GM21737 (cell line): ENCODE results near the gene PKP4.
"Not testable (repeated sequence)": the region's sequence is repeated elsewhere in the genome, so short reads cannot be mapped to it uniquely, and the experiment has no call there.

Source experiments
- ATAC-seq: cut with Tn5 transposase; IDR thresholded peaks from one replicate; pipeline ENCODE4 v1.9.1; 2021; ENCODE audit warnings: mild to moderate bottlenecking, moderate library complexity; ENCODE audit not compliant: unreplicated experiment

Gene PKP4

GRCh38 chr2:158456309-158457066, at the start of gene PKP4, which contains the start of gene CCDC148:
PKP4 (plus strand) TSS chr2:158456952; CDS start chr2:158533185, 76,233 bp downstream.
CCDC148 (minus strand) TSS chr2:158456753; CDS start chr2:158456439, 314 bp downstream.
- ATAC-seq, result peak; percentile 91

DNA sequence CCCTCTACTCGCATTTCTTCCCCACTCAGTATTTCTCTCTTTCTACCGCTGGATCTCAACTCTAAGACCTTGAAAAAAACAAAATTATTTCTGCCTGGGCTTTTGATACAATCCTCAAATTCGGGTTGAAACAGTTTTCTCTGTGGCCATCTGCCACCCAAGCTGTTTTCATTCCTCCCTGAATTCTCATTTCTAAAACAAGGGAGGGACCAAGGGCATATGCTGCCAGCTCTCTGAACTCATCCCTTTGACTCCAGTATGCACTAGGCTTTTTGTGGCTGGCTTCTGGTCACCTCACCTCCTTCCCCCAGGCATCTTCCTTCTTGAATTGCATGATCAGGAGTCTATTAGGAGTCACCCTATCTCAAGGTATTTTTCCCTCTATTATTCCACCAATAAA, 49.7 kb upstream of the PKP4 start:
- no peak for ATAC-seq

DNA sequence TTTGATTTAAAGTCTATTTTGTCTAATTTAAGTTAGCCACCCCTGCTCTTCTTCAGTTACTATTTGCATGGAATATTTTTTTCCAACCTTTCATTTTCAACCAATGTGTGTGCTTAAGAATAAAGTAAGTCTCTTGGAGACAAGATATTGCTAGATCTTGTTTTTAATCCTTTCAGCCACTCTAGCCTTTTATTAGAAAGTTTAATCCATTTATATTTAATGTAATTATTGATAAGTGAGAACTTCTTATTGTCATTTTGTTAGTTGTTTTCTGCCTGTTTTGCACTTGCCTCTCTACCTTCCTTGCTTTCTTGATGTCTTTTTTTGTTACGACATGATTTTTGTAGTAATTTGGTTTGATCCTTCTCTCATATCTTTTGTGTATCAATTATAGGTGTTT, 46.6 kb upstream of the PKP4 start:
- no peak for ATAC-seq

DNA sequence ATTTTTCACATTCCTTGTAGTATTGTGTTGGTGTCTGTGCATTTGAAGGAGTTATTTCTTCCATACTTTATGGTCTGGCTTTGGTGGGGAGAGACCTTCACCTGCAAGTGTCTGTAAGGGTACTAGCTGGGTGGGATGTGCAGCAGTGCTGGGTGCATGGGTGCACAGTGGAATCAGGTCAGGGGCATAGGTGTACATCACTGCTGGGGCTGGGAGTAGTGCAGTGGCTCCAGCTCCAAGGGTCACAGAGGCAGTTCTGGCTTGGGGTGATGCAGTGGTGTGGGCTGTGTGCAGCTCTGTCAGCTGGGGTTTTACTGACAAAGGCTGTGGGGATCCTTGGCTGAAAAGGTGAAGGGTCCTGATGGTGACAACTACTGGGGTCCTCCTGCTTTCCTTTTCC, 45.0 kb upstream of the PKP4 start:
- ATAC-seq, result no peak

DNA sequence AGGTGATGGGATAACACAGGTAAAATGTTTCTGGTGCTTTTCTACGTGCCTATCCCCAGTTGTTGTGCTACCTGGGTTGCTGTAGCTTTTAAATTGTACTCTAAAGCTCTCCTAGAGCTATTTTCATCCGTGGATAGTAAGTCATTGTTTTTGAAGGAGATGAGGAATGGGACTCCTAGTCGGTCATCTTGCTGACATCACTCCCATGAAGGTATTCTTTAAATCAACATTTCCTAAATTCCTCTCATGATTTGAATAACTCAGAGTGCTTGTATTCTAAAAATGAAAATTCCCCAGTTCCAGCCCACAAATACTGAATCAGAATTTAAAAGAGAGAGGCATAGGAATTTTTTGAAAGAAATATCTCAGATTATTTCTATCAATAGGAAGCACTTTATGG, 44.5 kb upstream of the PKP4 start:
- ATAC-seq, result no peak

DNA sequence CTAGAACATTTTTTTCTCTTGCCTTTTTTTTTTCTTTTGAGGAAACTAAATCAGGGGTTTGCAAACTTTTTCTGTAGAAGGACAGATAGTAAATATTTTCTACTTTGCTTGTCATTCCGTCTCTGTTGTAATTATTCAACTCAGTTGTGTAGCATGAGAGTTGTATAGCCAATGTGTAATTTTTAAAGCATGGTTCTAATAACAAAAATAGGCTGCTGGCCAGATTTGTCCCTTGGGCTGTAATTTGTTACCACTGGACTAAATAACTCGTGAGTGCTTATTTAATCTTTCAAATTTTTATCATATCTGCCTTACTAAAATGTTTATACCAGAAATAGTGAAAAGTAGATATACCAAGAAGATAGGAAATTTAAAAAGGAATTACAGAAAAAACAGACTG, 43.2 kb upstream of the PKP4 start:
- ATAC-seq, result no peak

DNA sequence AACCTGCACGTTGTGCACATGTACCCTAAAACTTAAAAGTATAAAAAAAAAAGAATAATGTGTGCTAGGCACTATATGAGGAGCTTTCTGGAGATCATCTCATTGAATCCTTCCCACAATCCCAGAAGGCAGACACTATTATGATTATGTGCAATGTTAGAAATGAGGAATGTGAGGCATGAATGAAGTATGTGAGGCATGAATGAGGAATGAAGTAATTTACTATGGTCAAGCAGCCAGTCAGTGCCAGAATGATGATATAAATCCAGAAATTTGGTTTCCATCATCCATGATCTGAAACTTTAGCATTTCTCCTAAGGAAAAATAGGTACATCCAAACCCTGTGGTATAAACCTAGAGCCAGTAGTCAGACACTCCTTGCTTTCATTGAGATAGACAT, 42.2 kb upstream of the PKP4 start:
- ATAC-seq, result no peak

- ATAC-seq, result no peak
Observed at GRCh38 chr2:158432117-158432516, 24.6 kb upstream of the PKP4 start.

- not testable (repeated sequence) for ATAC-seq
Observed at GRCh38 chr2:158433716-158434115, 23.0 kb upstream of the PKP4 start.

DNA sequence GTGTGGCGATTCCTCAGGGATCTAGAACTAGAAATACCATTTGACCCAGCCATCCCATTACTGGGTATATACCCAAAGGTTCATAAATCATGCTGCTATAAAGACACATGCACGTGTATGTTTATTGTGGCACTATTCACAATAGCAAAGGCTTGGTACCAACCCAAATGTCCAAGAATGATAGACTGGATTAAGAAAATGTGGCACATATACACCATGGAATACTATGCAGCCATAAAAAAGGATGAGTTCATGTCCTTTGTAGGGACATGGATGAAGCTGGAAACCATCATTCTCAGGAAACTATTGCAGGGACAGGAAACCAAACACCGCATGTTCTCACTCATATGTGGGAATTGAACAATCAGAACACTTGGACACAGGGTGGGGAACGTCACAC, 17.7 kb upstream of the PKP4 start:
- ATAC-seq, result not testable (repeated sequence)

DNA sequence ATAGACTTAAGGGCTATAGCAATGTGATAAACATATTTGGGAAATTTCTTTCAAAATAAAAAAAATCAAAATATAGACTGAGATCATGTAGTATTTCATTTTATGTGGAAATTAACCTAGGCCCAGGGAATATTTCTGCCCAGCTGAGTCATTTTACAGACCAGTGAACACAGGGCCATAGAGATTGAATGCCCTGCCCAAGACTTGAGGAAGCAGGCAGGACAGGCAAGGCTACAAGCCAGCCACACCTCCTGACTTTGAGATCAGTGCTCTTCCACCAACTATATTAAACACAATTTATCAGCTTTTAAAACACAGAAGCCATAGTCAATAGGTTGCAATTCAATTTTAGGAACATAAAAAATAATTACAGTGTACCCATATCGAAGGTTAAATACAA, 13.1 kb upstream of the PKP4 start:
- no peak for ATAC-seq

- peak; percentile 34 for ATAC-seq
Observed at GRCh38 chr2:158457092-158457825, 507 bp downstream of the PKP4 start.

GRCh38 chr2:158457826-158458616, 1.3 kb downstream of the PKP4 start:
- peak; percentile 49 for ATAC-seq

GRCh38 chr2:158458617-158458920, 1.8 kb downstream of the PKP4 start:
- ATAC-seq, result no peak

GRCh38 chr2:158459161-158460003, 2.6 kb downstream of the PKP4 start:
- ATAC-seq, result no peak

DNA sequence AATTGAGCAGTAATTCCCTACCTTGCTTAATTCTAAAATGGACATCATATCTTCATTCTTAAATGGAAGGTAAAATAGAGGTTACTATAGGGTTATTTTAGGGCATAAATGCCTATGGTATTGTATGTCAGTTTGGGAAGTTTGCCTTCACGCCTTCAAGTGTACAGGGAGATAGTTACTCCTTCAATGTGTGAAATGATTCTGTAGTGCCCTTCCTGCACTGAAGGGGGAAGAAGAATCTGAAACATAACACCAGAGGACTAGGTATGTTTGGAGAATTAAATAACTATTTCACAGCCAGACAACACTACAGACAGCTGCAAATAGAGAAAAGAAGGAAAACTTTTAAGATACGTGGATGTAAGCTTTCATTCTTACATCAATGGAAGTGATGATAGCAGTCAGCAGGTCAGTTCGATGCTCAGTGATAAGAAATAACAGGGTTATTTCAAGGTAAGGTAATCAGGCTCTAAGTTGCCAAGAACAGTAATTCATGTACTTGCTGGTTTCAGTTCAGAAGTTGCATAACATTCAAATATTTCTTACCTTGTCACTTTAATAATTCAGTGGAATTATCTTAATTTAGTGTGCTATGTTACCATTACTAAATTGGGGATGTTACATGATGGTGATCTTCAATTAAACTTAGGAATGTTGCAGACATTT, 4.0 kb downstream of the PKP4 start:
- no peak for ATAC-seq

GRCh38 chr2:158463496-158464095, 6.8 kb downstream of the PKP4 start:
- ATAC-seq, result no peak

DNA sequence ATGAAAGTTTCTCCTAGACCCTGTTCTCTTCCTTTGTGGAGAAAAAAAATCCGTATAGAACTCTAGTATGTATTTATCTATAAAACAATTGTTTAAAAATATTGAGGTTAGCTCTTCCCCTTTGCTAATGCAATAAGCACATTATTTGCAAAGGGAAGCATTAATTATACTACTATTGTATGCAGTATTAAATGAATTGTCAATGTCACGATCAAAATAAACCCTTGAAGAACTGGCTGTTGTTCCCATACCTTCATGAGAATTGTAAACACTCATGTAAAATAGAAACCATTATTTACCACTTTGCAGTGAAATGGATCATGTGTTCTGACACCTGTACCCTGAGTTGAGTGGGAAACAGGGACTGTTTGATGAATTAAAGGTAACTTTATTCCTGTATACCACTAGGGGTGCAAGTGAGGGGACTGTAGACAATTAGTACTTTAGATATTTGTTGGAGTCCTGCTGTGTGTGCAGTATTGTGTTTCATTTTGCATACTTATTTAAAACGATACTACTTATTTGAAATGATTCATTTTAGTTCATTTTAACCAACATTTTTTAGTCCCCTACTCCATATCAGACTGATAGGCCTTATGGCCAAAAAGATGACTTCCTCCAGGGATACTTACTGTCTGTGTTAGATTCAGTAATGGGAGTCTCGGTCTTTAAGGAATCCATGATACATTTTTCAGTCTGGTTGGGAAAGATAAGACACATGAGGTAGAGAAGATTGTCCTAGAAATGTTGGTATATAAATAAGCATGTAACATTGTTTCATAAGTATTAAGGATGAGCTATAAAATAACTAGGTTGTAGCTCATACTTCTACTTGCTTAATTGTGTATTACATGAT, 7.9 kb downstream of the PKP4 start:
- peak; percentile 60 for ATAC-seq

- no peak for ATAC-seq
Observed at GRCh38 chr2:158467248-158467647, 10.5 kb downstream of the PKP4 start.
